ENCODE measurements around the gene ERF.

ERF gene
- 43.6 to 54.8 (median 49.3) reads per million in 3 donors for total RNA-seq

- H3K9me3 ChIP-seq (ENCODE audit: control insufficient read depth, low read length) = no peaks in the 10 kb centered on the region
- peak; percentile 88 to 91 (median 88) for DNase-seq
Observed at GRCh38 chr19:42254850-42255765, at the start of gene ERF. Gene ERF (minus strand): TSS chr19:42255128. CDS start chr19:42254999, 129 bp downstream.

DNA sequence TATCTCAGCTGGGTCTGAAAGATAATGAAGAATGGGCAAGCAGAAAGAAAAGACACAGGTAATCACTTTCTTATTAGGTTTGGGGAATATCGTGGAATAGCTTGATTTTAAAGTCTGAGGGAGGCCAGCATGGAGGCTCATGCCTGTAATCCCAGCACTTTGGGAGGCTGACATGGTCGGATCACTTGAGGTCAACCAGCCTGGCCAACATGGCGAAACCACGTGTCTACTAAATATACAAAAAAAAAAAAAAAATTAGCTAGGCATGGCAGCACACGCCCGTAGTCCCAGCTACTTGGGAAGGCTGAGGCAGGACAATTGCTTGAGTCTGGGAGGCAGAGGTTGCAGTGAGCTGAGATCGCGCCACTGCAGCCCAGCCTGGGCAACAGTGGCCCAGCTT, 48.9 kb upstream of the ERF start:
- Histone ChIP-seq H3K36me3 (ENCODE audit: control insufficient read depth, insufficient read depth, low read length) (no peaks in the 10 kb centered on the region), H3K27me3 (replicated peaks; ENCODE audit: control insufficient read depth, insufficient read depth, low read length, poor library complexity, severe bottlenecking) (no peaks in the 10 kb centered on the region), H3K4me3 (ENCODE audit: insufficient read depth, low read depth, low read length, poor library complexity, severe bottlenecking) (no peak overlapping the region), H3K4me1 (ENCODE audit: control insufficient read depth, insufficient read depth, low read length, poor library complexity, severe bottlenecking) (peaks cover 13% of the 10 kb centered on the region), H3K27ac (ENCODE audit: insufficient read depth, low read length, poor library complexity, severe bottlenecking) (no peak overlapping the region), H3K9me3 (ENCODE audit: control insufficient read depth, low read length) (no peaks in the 10 kb centered on the region)
- no peak for DNase-seq

More at GRCh38 chr19:42254850-42255765, at the start of gene ERF:
- Histone ChIP-seq H3K4me1 (ENCODE audit: control insufficient read depth, insufficient read depth, low read length, poor library complexity, severe bottlenecking) (peaks cover 31% of the 10 kb centered on the region), H3K36me3 (ENCODE audit: control insufficient read depth, insufficient read depth, low read length) (peaks cover 2% of the 10 kb centered on the region), H3K27ac (ENCODE audit: insufficient read depth, low read length, poor library complexity, severe bottlenecking) (peak within 1 kb of the TSS; percentile 96), H3K27me3 (replicated peaks; ENCODE audit: control insufficient read depth, insufficient read depth, low read length, poor library complexity, severe bottlenecking) (no peaks in the 10 kb centered on the region), H3K4me3 (ENCODE audit: insufficient read depth, low read depth, low read length, poor library complexity, severe bottlenecking) (peak within 1 kb of the TSS; percentile 98)

- Histone ChIP-seq H3K4me3 (ENCODE audit: insufficient read depth, low read depth, low read length, poor library complexity, severe bottlenecking) (peak overlapping the region; percentile 89), H3K27me3 (replicated peaks; ENCODE audit: control insufficient read depth, insufficient read depth, low read length, poor library complexity, severe bottlenecking) (no peaks in the 10 kb centered on the region), H3K4me1 (ENCODE audit: control insufficient read depth, insufficient read depth, low read length, poor library complexity, severe bottlenecking) (peaks cover 13% of the 10 kb centered on the region), H3K9me3 (ENCODE audit: control insufficient read depth, low read length) (no peaks in the 10 kb centered on the region), H3K27ac (ENCODE audit: insufficient read depth, low read length, poor library complexity, severe bottlenecking) (no peak overlapping the region), H3K36me3 (ENCODE audit: control insufficient read depth, insufficient read depth, low read length) (no peaks in the 10 kb centered on the region)
- DNase-seq = no peak
Observed at GRCh38 chr19:42303101-42303464, 48.2 kb upstream of the ERF start.

DNA sequence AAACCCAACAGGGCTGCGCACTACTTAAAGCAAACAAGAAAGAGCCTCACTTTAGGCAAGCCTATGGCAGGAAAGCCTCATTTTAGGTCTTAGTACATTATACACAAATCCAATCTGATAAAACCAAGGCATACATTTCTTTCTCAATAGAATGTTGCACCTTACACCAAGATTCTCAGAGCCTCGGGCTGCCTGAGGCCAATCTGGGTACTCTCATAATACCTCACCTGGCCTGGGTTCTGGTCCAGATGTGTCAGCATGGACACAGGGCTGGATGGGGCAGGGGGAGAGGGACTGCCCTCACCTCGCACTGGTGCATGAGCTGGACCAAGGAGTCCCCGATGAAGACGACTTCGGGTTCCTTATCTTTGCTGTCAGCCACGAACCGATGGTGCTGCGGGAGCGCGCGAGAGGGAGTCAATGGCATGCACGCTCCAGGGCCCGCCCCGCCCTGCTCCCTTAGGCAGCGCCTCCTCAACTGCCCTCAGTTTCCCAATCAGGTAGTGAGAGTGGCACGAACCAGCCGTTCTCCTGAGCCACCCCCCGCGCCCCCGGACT, 46.8 kb upstream of the ERF start, which contains the start of gene PRR19:
PRR19 (plus strand) TSS at position 487 of the 558 bp plus-strand sequence. CDS start 7,453 bp downstream, outside the sequence.
- no peaks in the 10 kb centered on the region for H3K27me3 ChIP-seq (replicated peaks; ENCODE audit: control insufficient read depth, insufficient read depth, low read length, poor library complexity, severe bottlenecking)
- H3K4me3 ChIP-seq (ENCODE audit: insufficient read depth, low read depth, low read length, poor library complexity, severe bottlenecking) = peak within 1 kb of the TSS; percentile 89
- peaks cover 13% of the 10 kb centered on the region for H3K4me1 ChIP-seq (ENCODE audit: control insufficient read depth, insufficient read depth, low read length, poor library complexity, severe bottlenecking)
- H3K9me3 ChIP-seq (ENCODE audit: control insufficient read depth, low read length) = no peaks in the 10 kb centered on the region
- no peak for DNase-seq
- no peaks in the 10 kb centered on the region for H3K36me3 ChIP-seq (ENCODE audit: control insufficient read depth, insufficient read depth, low read length)
- H3K27ac ChIP-seq (ENCODE audit: insufficient read depth, low read length, poor library complexity, severe bottlenecking) = peak within 1 kb of the TSS; percentile 67

DNA sequence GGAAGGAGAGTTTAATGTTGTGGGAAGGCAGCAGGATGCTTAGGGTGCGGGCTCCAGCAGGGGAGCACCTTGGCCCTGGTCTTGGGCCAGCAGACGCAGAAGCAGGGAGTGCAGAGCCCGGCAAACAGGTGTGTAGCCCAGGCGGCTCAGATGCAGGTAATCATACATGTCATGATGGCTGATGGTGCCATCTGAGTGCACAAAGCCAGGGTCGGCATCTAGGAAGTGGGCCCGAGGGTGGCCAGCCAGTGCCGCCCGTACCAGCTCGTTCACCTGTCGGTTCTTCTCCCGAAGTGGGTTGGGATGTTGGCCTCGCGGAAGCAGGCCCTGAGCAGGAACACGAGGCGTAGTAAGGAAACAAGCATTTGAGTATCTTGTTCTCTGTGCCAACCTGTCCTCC, 42.1 kb upstream of the ERF start:
- H3K4me3 ChIP-seq (ENCODE audit: insufficient read depth, low read depth, low read length, poor library complexity, severe bottlenecking) = no peak overlapping the region
- no peaks in the 10 kb centered on the region for H3K27me3 ChIP-seq (replicated peaks; ENCODE audit: control insufficient read depth, insufficient read depth, low read length, poor library complexity, severe bottlenecking)
- no peaks in the 10 kb centered on the region for H3K9me3 ChIP-seq (ENCODE audit: control insufficient read depth, low read length)
- DNase-seq = no peak
- peaks cover 27% of the 10 kb centered on the region for H3K36me3 ChIP-seq (ENCODE audit: control insufficient read depth, insufficient read depth, low read length)
- no peak overlapping the region for H3K27ac ChIP-seq (ENCODE audit: insufficient read depth, low read length, poor library complexity, severe bottlenecking)
- peaks cover 7% of the 10 kb centered on the region for H3K4me1 ChIP-seq (ENCODE audit: control insufficient read depth, insufficient read depth, low read length, poor library complexity, severe bottlenecking)

DNA sequence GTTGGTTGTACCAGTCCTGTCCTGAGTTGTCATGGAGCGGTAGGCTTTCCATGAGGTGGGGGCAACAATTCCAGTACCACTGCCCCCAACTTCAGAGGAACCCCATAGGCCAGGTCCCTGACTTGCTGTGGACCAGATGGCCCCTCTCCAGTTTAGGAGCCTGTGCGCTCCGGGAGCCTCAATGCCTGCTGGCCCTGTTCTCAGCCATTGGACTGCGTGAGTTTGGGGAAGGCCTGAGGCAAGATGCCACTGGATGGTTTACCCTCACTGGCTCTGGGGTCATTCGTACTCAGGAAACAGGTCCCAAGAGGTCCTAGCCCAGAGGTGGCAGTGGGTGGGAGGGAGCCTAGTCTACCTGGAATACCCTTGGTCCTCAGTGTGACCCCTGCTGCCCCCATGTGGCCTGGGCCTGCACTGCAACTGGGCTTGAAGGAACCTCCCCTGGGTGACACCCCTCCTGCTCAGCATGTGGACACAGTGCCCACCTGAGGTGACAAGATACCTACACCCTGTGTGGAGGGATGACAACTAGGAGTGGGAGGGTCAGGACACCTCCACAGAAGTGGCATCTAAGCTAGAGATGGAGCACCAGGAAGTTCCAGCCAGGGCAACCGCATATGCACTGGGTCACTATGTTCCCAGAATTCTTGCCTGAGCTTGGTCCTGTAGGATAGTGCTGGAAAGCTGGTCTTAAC, 41.0 kb upstream of the ERF start:
- Histone ChIP-seq H3K27ac (ENCODE audit: insufficient read depth, low read length, poor library complexity, severe bottlenecking) (no peak overlapping the region), H3K4me3 (ENCODE audit: insufficient read depth, low read depth, low read length, poor library complexity, severe bottlenecking) (no peak overlapping the region), H3K27me3 (replicated peaks; ENCODE audit: control insufficient read depth, insufficient read depth, low read length, poor library complexity, severe bottlenecking) (no peaks in the 10 kb centered on the region), H3K4me1 (ENCODE audit: control insufficient read depth, insufficient read depth, low read length, poor library complexity, severe bottlenecking) (peaks cover 5% of the 10 kb centered on the region), H3K36me3 (ENCODE audit: control insufficient read depth, insufficient read depth, low read length) (peaks cover 36% of the 10 kb centered on the region), H3K9me3 (ENCODE audit: control insufficient read depth, low read length) (no peaks in the 10 kb centered on the region)
- peak; percentile 73 to 81 (median 74) for DNase-seq

GRCh38 chr19:42295342-42295741, 40.4 kb upstream of the ERF start:
- H3K36me3 ChIP-seq (ENCODE audit: control insufficient read depth, insufficient read depth, low read length) = peaks cover 42% of the 10 kb centered on the region
- no peak overlapping the region for H3K27ac ChIP-seq (ENCODE audit: insufficient read depth, low read length, poor library complexity, severe bottlenecking)
- H3K4me3 ChIP-seq (ENCODE audit: insufficient read depth, low read depth, low read length, poor library complexity, severe bottlenecking) = no peak overlapping the region
- no peaks in the 10 kb centered on the region for H3K9me3 ChIP-seq (ENCODE audit: control insufficient read depth, low read length)
- H3K4me1 ChIP-seq (ENCODE audit: control insufficient read depth, insufficient read depth, low read length, poor library complexity, severe bottlenecking) = peaks cover 5% of the 10 kb centered on the region
- no peaks in the 10 kb centered on the region for H3K27me3 ChIP-seq (replicated peaks; ENCODE audit: control insufficient read depth, insufficient read depth, low read length, poor library complexity, severe bottlenecking)
- no peak for DNase-seq

GRCh38 chr19:42294471-42295137, 39.7 kb upstream of the ERF start:
- Histone ChIP-seq H3K4me3 (ENCODE audit: insufficient read depth, low read depth, low read length, poor library complexity, severe bottlenecking) (no peak overlapping the region), H3K36me3 (ENCODE audit: control insufficient read depth, insufficient read depth, low read length) (peaks cover 49% of the 10 kb centered on the region), H3K9me3 (ENCODE audit: control insufficient read depth, low read length) (no peaks in the 10 kb centered on the region), H3K27ac (ENCODE audit: insufficient read depth, low read length, poor library complexity, severe bottlenecking) (no peak overlapping the region), H3K27me3 (replicated peaks; ENCODE audit: control insufficient read depth, insufficient read depth, low read length, poor library complexity, severe bottlenecking) (no peaks in the 10 kb centered on the region), H3K4me1 (ENCODE audit: control insufficient read depth, insufficient read depth, low read length, poor library complexity, severe bottlenecking) (peaks cover 5% of the 10 kb centered on the region)
- no peak for DNase-seq

GRCh38 chr19:42293948-42294347, 39.0 kb upstream of the ERF start:
- Histone ChIP-seq H3K9me3 (ENCODE audit: control insufficient read depth, low read length) (no peaks in the 10 kb centered on the region), H3K27ac (ENCODE audit: insufficient read depth, low read length, poor library complexity, severe bottlenecking) (no peak overlapping the region), H3K36me3 (ENCODE audit: control insufficient read depth, insufficient read depth, low read length) (peaks cover 54% of the 10 kb centered on the region), H3K4me1 (ENCODE audit: control insufficient read depth, insufficient read depth, low read length, poor library complexity, severe bottlenecking) (peaks cover 5% of the 10 kb centered on the region), H3K27me3 (replicated peaks; ENCODE audit: control insufficient read depth, insufficient read depth, low read length, poor library complexity, severe bottlenecking) (no peaks in the 10 kb centered on the region), H3K4me3 (ENCODE audit: insufficient read depth, low read depth, low read length, poor library complexity, severe bottlenecking) (no peak overlapping the region)
- no peak for DNase-seq
